IMR-90 (cell line): Measurements from ENCODE around the gene NACA. TPM values are rescaled to one million over a fixed set of nuclear protein-coding genes. Genes with fewer than 3 reads are reported as not detected.
A peak's percentile ranks its signal among the peaks of the same experiment; 100 is the strongest.

Experiments used
- ATAC-seq: fragments of 200-7000 bp; cut with Tn5 transposase; 2 replicates; pipeline ENCODE4 v1.9.1; 2020; ENCODE audit warnings: low read depth, mild to moderate bottlenecking, moderate library complexity
- BruUV-seq: library from RNA; stranded (reverse); fragments of 400-500 nt; replicated peaks from 2 replicates; lab custom pipeline; 2021; lab: Mats Ljungman, UMichigan
- CTCF ChIA-PET: fragments of 300-600 bp; formaldehyde crosslinking; extraction: SDS; loops from one replicate; lab custom pipeline; 2021; ENCODE audit warnings: antibody characterized with exemption; lab: Yijun Ruan, JAX
- POLR2A ChIA-PET: fragments of 300-600 bp; sonication (Branson Sonifier 250); formaldehyde crosslinking; loops from one replicate; lab custom pipeline; 2022; ENCODE audit warnings: antibody characterized with exemption; ENCODE audit not compliant: unreplicated experiment; lab: Charles Lee
- DNase-seq: peaks from one replicate; pipeline ENCODE4 v3.0.0; 2013
- H2AFZ ChIP-seq: replicated peaks from 2 replicates; pipeline ENCODE3; 2013; ENCODE audit warnings: low read length, mild to moderate bottlenecking; ENCODE audit not compliant: poor library complexity
- H2AK5ac ChIP-seq: 2 replicates; pipeline ENCODE4 v1.6.1; 2013; ENCODE audit warnings: low read depth, low read length, inconsistent platforms
- H2AK9ac ChIP-seq: replicated peaks from 2 replicates; pipeline ENCODE3; 2013; ENCODE audit warnings: mild to moderate bottlenecking, low read depth, low read length, moderate library complexity; ENCODE audit not compliant: poor library complexity
- H2BK120ac ChIP-seq: 2 replicates; pipeline ENCODE4 v1.6.1; 2013; ENCODE audit warnings: low read depth, low read length, inconsistent platforms
- H2BK15ac ChIP-seq: 3 replicates; pipeline ENCODE4 v1.6.1; 2013; ENCODE audit warnings: low read depth, low read length, inconsistent platforms
- H2BK20ac ChIP-seq: 2 replicates; pipeline ENCODE4 v1.6.1; 2013; ENCODE audit warnings: low read depth, mild to moderate bottlenecking, inconsistent platforms, low read length, moderate library complexity
- H2BK5ac ChIP-seq: 2 replicates; pipeline ENCODE4 v1.6.1; 2013; ENCODE audit warnings: mild to moderate bottlenecking, low read depth, low read length, inconsistent platforms; ENCODE audit not compliant: poor library complexity, severe bottlenecking
- H3K14ac ChIP-seq: replicated peaks from 2 replicates; pipeline ENCODE4 v1.6.1; 2013; ENCODE audit warnings: low read depth, low read length, inconsistent platforms
- H3K18ac ChIP-seq: 2 replicates; pipeline ENCODE4 v1.6.1; 2013; ENCODE audit warnings: low read depth, low read length, control low read depth
- H3K23ac ChIP-seq: 2 replicates; pipeline ENCODE4 v1.6.1; 2013; ENCODE audit warnings: low read depth, low read length, inconsistent platforms
- H3K27ac ChIP-seq: 2 replicates; pipeline ENCODE4 v1.5.1; 2013; ENCODE audit warnings: mild to moderate bottlenecking, control low read depth, low read length; ENCODE audit not compliant: insufficient read depth
- H3K27me3 ChIP-seq: 2 replicates; pipeline ENCODE4 v1.6.1; 2013; ENCODE audit warnings: low read length; ENCODE audit not compliant: control insufficient read depth, insufficient read depth
- H3K36me3 ChIP-seq: 2 replicates; pipeline ENCODE4 v1.6.1; 2013; ENCODE audit warnings: low read length, mixed read lengths; ENCODE audit not compliant: control insufficient read depth, insufficient read depth
- H3K4ac ChIP-seq: 2 replicates; pipeline ENCODE4 v1.6.1; 2013; ENCODE audit warnings: low read depth, low read length, inconsistent platforms
- H3K4me1 ChIP-seq: 2 replicates; pipeline ENCODE4 v1.6.1; 2013; ENCODE audit warnings: low read length, mixed read lengths; ENCODE audit not compliant: control insufficient read depth, insufficient read depth
- H3K4me2 ChIP-seq: 2 replicates; pipeline ENCODE4 v1.6.1; 2013; ENCODE audit warnings: low read depth, mild to moderate bottlenecking, control low read depth, low read length, moderate library complexity
- H3K4me3 ChIP-seq: 2 replicates; pipeline ENCODE4 v1.5.1; 2013; ENCODE audit warnings: low read depth, mild to moderate bottlenecking, control low read depth, low read length, moderate library complexity; ENCODE audit not compliant: insufficient read depth
- H3K56ac ChIP-seq: 2 replicates; pipeline ENCODE4 v1.6.1; 2013; ENCODE audit warnings: low read length, inconsistent platforms; ENCODE audit not compliant: insufficient read depth; ENCODE audit errors: extremely low read depth
- H3K79me1 ChIP-seq, 2 experiments: 2 replicates each; pipeline ENCODE4 v1.6.1; 2013; ENCODE audit warnings: low read length in 2 of 2, inconsistent platforms in 1 of 2, low read depth in 1 of 2
- H3K9ac ChIP-seq: 2 replicates; pipeline ENCODE4 v1.6.1; 2013; ENCODE audit warnings: low read depth, low read length, control low read depth
- H3K9me1 ChIP-seq: 2 replicates; pipeline ENCODE4 v1.6.1; 2013; ENCODE audit warnings: low read length, inconsistent platforms; ENCODE audit not compliant: insufficient read depth
- H3K9me3 ChIP-seq: 2 replicates; pipeline ENCODE4 v1.6.1; 2013; ENCODE audit warnings: low read length; ENCODE audit not compliant: control insufficient read depth, insufficient read depth
- H4K20me1 ChIP-seq: 2 replicates; pipeline ENCODE4 v1.6.1; 2013; ENCODE audit warnings: low read length, inconsistent platforms; ENCODE audit not compliant: insufficient read depth
- H4K5ac ChIP-seq: 2 replicates; pipeline ENCODE4 v1.6.1; 2013; ENCODE audit warnings: mild to moderate bottlenecking, low read depth, low read length, control low read depth
- H4K8ac ChIP-seq, 2 experiments: 2 replicates each; pipeline ENCODE4 v1.6.1; 2013; ENCODE audit warnings: low read depth in 2 of 2, low read length in 2 of 2, control low read depth in 1 of 2, inconsistent platforms in 1 of 2
- H4K91ac ChIP-seq: 2 replicates; pipeline ENCODE4 v1.6.1; 2013; ENCODE audit warnings: low read depth, low read length, inconsistent platforms; ENCODE audit not compliant: insufficient read depth
- CEBPB ChIP-seq: IDR thresholded peaks from 2 replicates; pipeline ENCODE4 v1.6.1; 2012; ENCODE audit warnings: low read depth, low read length, improper control_type of control experiment
- CHD1 ChIP-seq: IDR thresholded peaks from 2 replicates; pipeline ENCODE4 v1.6.1; 2012; ENCODE audit warnings: low read depth, low read length, improper control_type of control experiment
- CTCF ChIP-seq: conservative IDR thresholded peaks from 2 replicates; pipeline ENCODE4 v1.5.1; 2012; ENCODE audit warnings: mild to moderate bottlenecking, low read depth, low read length, improper control_type of control experiment
- FOS ChIP-seq: fragments of 150-350 bp; IDR thresholded peaks from 2 replicates; pipeline ENCODE4 v1.6.1; 2016; ENCODE audit warnings: low read depth, low read length
- MAFK ChIP-seq: IDR thresholded peaks from 2 replicates; pipeline ENCODE4 v1.6.1; 2012; ENCODE audit warnings: low read depth, low read length, improper control_type of control experiment
- MAZ ChIP-seq: IDR thresholded peaks from 2 replicates; pipeline ENCODE4 v1.6.1; 2012; ENCODE audit warnings: low read depth, mild to moderate bottlenecking, low read length, improper control_type of control experiment, moderate library complexity, borderline replicate concordance
- MXI1 ChIP-seq: IDR thresholded peaks from 2 replicates; pipeline ENCODE4 v1.6.1; 2012; ENCODE audit warnings: low read depth, mild to moderate bottlenecking, low read length, moderate library complexity, borderline replicate concordance
- NFE2L2 ChIP-seq: fragments of 150-350 bp; IDR thresholded peaks from 2 replicates; pipeline ENCODE4 v1.6.1; 2016; ENCODE audit warnings: low read depth, mild to moderate bottlenecking, low read length
- POLR2A ChIP-seq: IDR thresholded peaks from 2 replicates; pipeline ENCODE4 v1.6.1; 2012; ENCODE audit warnings: mild to moderate bottlenecking, low read depth, low read length
- RAD21 ChIP-seq: IDR thresholded peaks from 2 replicates; pipeline ENCODE4 v1.6.1; 2012; ENCODE audit warnings: low read length, improper control_type of control experiment
- SMC3 ChIP-seq: fragments of 150-350 bp; IDR thresholded peaks from 2 replicates; pipeline ENCODE4 v1.6.1; 2016; ENCODE audit warnings: low read depth, mild to moderate bottlenecking, antibody characterized with exemption, low read length, moderate library complexity
- USF2 ChIP-seq: fragments of 150-350 bp; IDR thresholded peaks from 2 replicates; pipeline ENCODE4 v1.6.1; 2017; ENCODE audit warnings: mild to moderate bottlenecking, antibody characterized with exemption, low read length, low read depth
- WGBS, 2 experiments: methylation state at CpG; one replicate each; pipeline versions ENCODE4 v1.1.5 to v1.1.7; 2013; ENCODE audit warnings: missing lambda C conversion rate in 2 of 2; ENCODE audit not compliant: insufficient read length in 1 of 2; ENCODE audit errors: extremely low coverage in 2 of 2; 5-methylcytosine and 5-hydroxymethylcytosine counted together
- dilution Hi-C: fragments of 300-500 bp; cut with HindIII; formaldehyde crosslinking; loops from one replicate; pipeline ENCODE4 v1.14.3; 2018; ENCODE audit warnings: low sequenced_read_pairs; ENCODE audit not compliant: unreplicated experiment
- in situ Hi-C: fragments of 300-500 bp; cut with MboI; formaldehyde crosslinking; loops from 3 replicates; pipeline ENCODE4 v1.14.3; 2019; ENCODE audit warnings: low sequenced_read_pairs, inconsistent platforms, mixed read lengths
- intact Hi-C: fragments of 100-400 bp; cut with micrococcal nuclease; formaldehyde crosslinking; loops from 2 replicates; pipeline ENCODE4 v1.10.0; 2022
- polyA plus RNA-seq, 3 experiments: library from polyadenylated mRNA; depleted of rRNA; stranded (reverse); fragments of >200 nt; gene quantifications; 2 replicates each; pipeline ENCODE4 v1.2.3, GENCODE V29; 2012; ENCODE audit warnings: low replicate concordance in 1 of 3
- total RNA-seq: library from RNA; depleted of rRNA; stranded (reverse); fragments of >200 nt; gene quantifications from 2 replicates; pipeline ENCODE4 v1.2.3, GENCODE V29; 2012

The NACA gene
- total and polyA plus RNA-seq, 2 of the 4 experiments (the other 2 are of a cell fraction), result 662 to 1,223 TPM

- TF ChIP-seq MXI1 (peak; percentile 79; the same call in 1 of the 2 replicates), FOS (no peak), CEBPB (peak; percentile 71)
These were observed 1.0 kb downstream of the NACA start (continued) for GRCh38 chr12:56723889-56724700.

- H3K9ac ChIP-seq, result peak overlapping the region; percentile 96
- BruUV-seq, result no TSS peak
- no peaks in the 10 kb centered on the region for H3K27me3 ChIP-seq
- peak overlapping the region; percentile 80 for H3K4me3 ChIP-seq
- H2BK15ac ChIP-seq, result no peak overlapping the region
- peak overlapping the region; percentile 76 for H3K23ac ChIP-seq
- peaks cover 0 to 51% of the 10 kb centered on the region in 2 experiments for H3K79me1 ChIP-seq
- intact Hi-C loops (no loop called here), dilution Hi-C loops (no loop called here), in situ Hi-C loops (no loop called here)
- peak overlapping the region; percentile 83 for H2BK5ac ChIP-seq
- H3K4ac ChIP-seq, result no peak overlapping the region
- ChIA-PET POLR2A (no interaction called here), CTCF (interaction anchor here (0.6 kb wide), 1 partner anchor 870 kb away, joined by 3 read pairs; no protein-coding TSS in a partner anchor)
- peaks cover 27% of the 10 kb centered on the region for H3K9me1 ChIP-seq
- DNase-seq (no peak), ATAC-seq (no peak)
- no peak overlapping the region for H2AK9ac ChIP-seq
- peak overlapping the region; percentile 95 for H3K4me2 ChIP-seq
- no CpG with 5 or more reads among the region's 3 CpGs for WGBS, 2 experiments
- no peak overlapping the region for H4K8ac ChIP-seq
- H3K18ac ChIP-seq, result no peak overlapping the region
- peaks cover 33% of the 10 kb centered on the region for H3K36me3 ChIP-seq
- H4K91ac ChIP-seq, result no peak overlapping the region
- H2AK5ac ChIP-seq, result no peak overlapping the region
- no peak overlapping the region for H2BK20ac ChIP-seq
- H3K56ac ChIP-seq, result peak overlapping the region; percentile 98; the same call in 1 of the 2 replicates
- H3K4me1 ChIP-seq, result peaks cover 5% of the 10 kb centered on the region
- no peak overlapping the region for H2AFZ ChIP-seq
- H2BK120ac ChIP-seq, result no peak overlapping the region
- no peak overlapping the region for H4K5ac ChIP-seq
- peak overlapping the region; percentile 73; the same call in 1 of the 2 replicates for H3K27ac ChIP-seq
- peak overlapping the region; percentile 99; the same call in 1 of the 2 replicates for H3K14ac ChIP-seq
- H3K9me3 ChIP-seq, result no peaks in the 10 kb centered on the region
- H4K20me1 ChIP-seq, result peaks cover 58% of the 10 kb centered on the region
- TF ChIP-seq MXI1, result no peak
- TF ChIP-seq CEBPB, result no peak
- TF ChIP-seq NFE2L2, result no peak
- no peak for TF ChIP-seq RAD21
- no peak for TF ChIP-seq CHD1
- TF ChIP-seq CTCF, result no peak
- TF ChIP-seq USF2, result no peak
- no peak for TF ChIP-seq SMC3
- no peak for TF ChIP-seq FOS
- TF ChIP-seq MAZ, result no peak
- TF ChIP-seq MAFK, result no peak
- TF ChIP-seq POLR2A, result no peak
These were observed 1.7 kb downstream of the NACA start for GRCh38 chr12:56723352-56723751.
